ENCODE measurements around the gene ZNF474.
A peak's percentile ranks its signal among the peaks of the same experiment; 100 is the strongest.

ZNF474 gene

DNA sequence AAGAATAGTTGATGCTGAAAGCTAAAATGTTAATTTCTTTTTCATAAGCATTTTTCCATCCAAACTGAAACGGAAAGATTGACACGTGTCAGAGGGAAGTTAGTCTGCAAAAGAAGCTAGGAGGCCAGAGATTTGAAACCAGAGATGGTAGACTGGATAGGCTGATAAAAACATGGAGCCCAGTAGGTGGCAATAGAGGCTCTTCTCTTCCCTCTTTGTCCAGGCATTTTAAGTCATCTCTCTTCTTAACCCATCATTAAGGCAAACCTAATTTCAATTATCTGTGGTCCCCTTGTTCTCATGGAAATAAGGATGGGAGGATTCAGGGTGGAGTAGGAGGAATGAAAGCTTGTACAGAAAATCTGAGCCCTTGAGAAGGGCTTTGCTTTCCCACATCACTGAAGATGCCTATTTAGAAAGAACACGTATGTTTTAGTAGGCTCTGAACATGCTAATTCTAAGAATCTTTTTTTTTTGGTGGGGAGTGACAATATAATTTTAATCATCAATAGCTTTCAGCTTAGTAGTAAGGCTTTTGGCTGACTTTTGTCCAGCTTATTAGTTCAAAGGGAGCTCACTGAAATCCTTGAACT, 66.6 kb downstream of the ZNF474 start:
- Histone ChIP-seq H3K9me3 (ENCODE audit: severe bottlenecking) (no peaks in the 10 kb centered on the region), H3K4me1 (ENCODE audit: insufficient read depth, poor library complexity, severe bottlenecking) (no peaks in the 10 kb centered on the region), H3K4me3 (ENCODE audit: severe bottlenecking) (no peak overlapping the region), H3K27ac (ENCODE audit: poor library complexity, severe bottlenecking) (no peak overlapping the region), H3K36me3 (ENCODE audit: low read depth) (no peaks in the 10 kb centered on the region), H3K27me3 (ENCODE audit: insufficient read depth, poor library complexity, severe bottlenecking) (peaks cover 17% of the 10 kb centered on the region)
- TF ChIP-seq CTCF (IDR thresholded peaks at IDR 0.05; ENCODE audit: poor library complexity, severe bottlenecking), result peak; percentile 96
- peak; percentile 82 for ATAC-seq (ENCODE audit: low read depth)
- DNase-seq (ENCODE audit: low spot score), result no peak

GRCh38 chr5:122199146-122199545, 69.8 kb downstream of the ZNF474 start:
- Histone ChIP-seq H3K36me3 (ENCODE audit: low read depth) (no peaks in the 10 kb centered on the region), H3K4me3 (ENCODE audit: severe bottlenecking) (no peak overlapping the region), H3K27ac (ENCODE audit: poor library complexity, severe bottlenecking) (no peak overlapping the region), H3K27me3 (ENCODE audit: insufficient read depth, poor library complexity, severe bottlenecking) (peaks cover 24% of the 10 kb centered on the region), H3K4me1 (ENCODE audit: insufficient read depth, poor library complexity, severe bottlenecking) (no peaks in the 10 kb centered on the region), H3K9me3 (ENCODE audit: severe bottlenecking) (no peaks in the 10 kb centered on the region)
- no peak for TF ChIP-seq CTCF (IDR thresholded peaks at IDR 0.05; ENCODE audit: poor library complexity, severe bottlenecking)
- DNase-seq (ENCODE audit: low spot score), result no peak
- ATAC-seq (ENCODE audit: low read depth), result no peak

DNA sequence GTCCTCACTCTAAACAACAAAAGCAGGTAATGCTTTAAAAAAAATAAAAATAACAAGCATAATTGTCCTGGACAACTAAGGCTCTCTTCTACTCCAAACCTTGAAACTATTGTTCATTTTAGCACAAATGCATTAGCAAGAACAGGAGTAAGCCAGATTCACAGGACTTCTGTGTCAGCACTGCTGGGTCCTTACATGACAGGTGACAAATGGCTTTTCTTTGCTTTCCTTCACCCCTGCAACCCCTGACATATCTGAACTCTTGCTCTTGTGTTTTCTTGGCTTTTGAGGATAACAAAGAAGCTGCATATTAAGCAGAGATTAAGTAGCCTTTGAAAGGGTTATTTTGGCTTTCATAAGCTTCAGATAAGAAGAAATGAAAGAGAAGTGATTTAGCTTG, 71.1 kb downstream of the ZNF474 start:
- no peaks in the 10 kb centered on the region for H3K9me3 ChIP-seq (ENCODE audit: severe bottlenecking)
- no peak overlapping the region for H3K27ac ChIP-seq (ENCODE audit: poor library complexity, severe bottlenecking)
- no peaks in the 10 kb centered on the region for H3K4me1 ChIP-seq (ENCODE audit: insufficient read depth, poor library complexity, severe bottlenecking)
- no peak for ATAC-seq (ENCODE audit: low read depth)
- H3K36me3 ChIP-seq (ENCODE audit: low read depth), result no peaks in the 10 kb centered on the region
- no peak for TF ChIP-seq CTCF (IDR thresholded peaks at IDR 0.05; ENCODE audit: poor library complexity, severe bottlenecking)
- H3K4me3 ChIP-seq (ENCODE audit: severe bottlenecking), result no peak overlapping the region
- H3K27me3 ChIP-seq (ENCODE audit: insufficient read depth, poor library complexity, severe bottlenecking), result peaks cover 24% of the 10 kb centered on the region
- DNase-seq (ENCODE audit: low spot score), result no peak

DNA sequence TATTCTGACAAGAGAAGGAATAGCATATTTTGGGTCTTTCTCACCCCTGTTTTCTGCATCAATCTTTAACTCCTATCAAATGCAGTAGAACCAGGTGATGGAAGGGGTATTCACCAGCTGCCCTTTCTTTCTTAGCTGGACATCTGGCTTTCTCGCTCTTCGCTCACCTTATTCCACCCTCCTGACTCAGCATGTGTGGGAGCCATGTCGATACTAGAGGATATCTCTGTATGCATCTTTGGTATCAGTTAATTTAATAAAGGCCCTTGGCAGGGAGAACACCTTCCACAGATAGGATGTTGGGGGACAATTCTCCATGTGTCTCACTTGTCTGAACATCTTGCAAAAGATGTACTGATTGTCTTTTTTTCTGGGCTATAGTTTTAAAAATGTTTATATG, 71.5 kb downstream of the ZNF474 start:
- no peak for TF ChIP-seq CTCF (IDR thresholded peaks at IDR 0.05; ENCODE audit: poor library complexity, severe bottlenecking)
- no peak overlapping the region for H3K4me3 ChIP-seq (ENCODE audit: severe bottlenecking)
- H3K27me3 ChIP-seq (ENCODE audit: insufficient read depth, poor library complexity, severe bottlenecking), result peaks cover 24% of the 10 kb centered on the region
- H3K4me1 ChIP-seq (ENCODE audit: insufficient read depth, poor library complexity, severe bottlenecking), result no peaks in the 10 kb centered on the region
- no peaks in the 10 kb centered on the region for H3K9me3 ChIP-seq (ENCODE audit: severe bottlenecking)
- no peak overlapping the region for H3K27ac ChIP-seq (ENCODE audit: poor library complexity, severe bottlenecking)
- ATAC-seq (ENCODE audit: low read depth) (no peak), DNase-seq (ENCODE audit: low spot score) (no peak)
- no peaks in the 10 kb centered on the region for H3K36me3 ChIP-seq (ENCODE audit: low read depth)

DNA sequence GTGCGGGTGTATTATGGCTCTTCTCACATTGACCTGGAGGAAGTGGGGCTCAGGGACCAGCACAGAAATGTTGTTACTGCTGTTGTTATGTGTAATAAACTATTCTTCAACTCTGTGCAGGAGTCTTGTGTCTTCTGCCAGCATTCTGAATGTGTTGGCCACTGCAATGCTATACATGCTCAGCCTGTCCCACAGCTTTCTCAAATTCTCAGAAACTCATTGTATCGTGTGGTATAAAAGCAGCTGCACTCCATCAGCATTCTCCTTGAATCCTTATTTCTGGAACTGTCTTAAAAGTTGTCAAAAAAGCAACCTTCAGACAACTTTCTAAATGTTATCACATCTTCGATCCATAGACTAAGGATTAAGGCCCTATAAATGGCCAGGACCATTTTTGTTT, 72.0 kb downstream of the ZNF474 start:
- DNase-seq (ENCODE audit: low spot score), result no peak
- no peaks in the 10 kb centered on the region for H3K4me1 ChIP-seq (ENCODE audit: insufficient read depth, poor library complexity, severe bottlenecking)
- TF ChIP-seq CTCF (IDR thresholded peaks at IDR 0.05; ENCODE audit: poor library complexity, severe bottlenecking), result no peak
- no peaks in the 10 kb centered on the region for H3K36me3 ChIP-seq (ENCODE audit: low read depth)
- H3K4me3 ChIP-seq (ENCODE audit: severe bottlenecking), result no peak overlapping the region
- no peak for ATAC-seq (ENCODE audit: low read depth)
- H3K27me3 ChIP-seq (ENCODE audit: insufficient read depth, poor library complexity, severe bottlenecking), result peaks cover 24% of the 10 kb centered on the region
- no peaks in the 10 kb centered on the region for H3K9me3 ChIP-seq (ENCODE audit: severe bottlenecking)
- H3K27ac ChIP-seq (ENCODE audit: poor library complexity, severe bottlenecking), result no peak overlapping the region
